Stimulated activated naive CD8-positive, alpha-beta T cell treated with anti-CD3 and anti-CD28 coated beads, Interleukin-15, amount 100 ng/mL, for 72 hours (primary cell): Measurements from ENCODE around the gene PHACTR2.
"Not testable (repeated sequence)": the region's sequence is repeated elsewhere in the genome, so short reads cannot be mapped to it uniquely, and the experiment has no call there.

Experiments
- ATAC-seq: fragments of 150-1000 bp; cut with Tn5 transposase; 2 replicates; pipeline ENCODE4 v1.10.0; 2021; ENCODE audit warnings: mild to moderate bottlenecking, moderate library complexity
- DNase-seq, 2 donors: peaks; one replicate each; pipeline ENCODE4 v3.0.0; 2021 to 2022
- H3K27ac Mint-ChIP-seq, 2 donors: one replicate each; pipeline ENCODE4 v1.8.0; 2022; ENCODE audit warnings: mild to moderate bottlenecking in 2 of 2, mixed read lengths in 2 of 2, moderate library complexity in 2 of 2
- H3K27me3 Mint-ChIP-seq: one replicate; pipeline ENCODE4 v1.8.0; 2022; ENCODE audit warnings: mixed read lengths
- H3K4me1 Mint-ChIP-seq: one replicate; pipeline ENCODE4 v1.8.0; 2022; ENCODE audit warnings: mild to moderate bottlenecking, mixed read lengths
- H3K4me3 Mint-ChIP-seq, 2 donors: one replicate each; pipeline ENCODE4 v1.8.0; 2022; ENCODE audit warnings: mild to moderate bottlenecking in 2 of 2, mixed read lengths in 2 of 2, moderate library complexity in 1 of 2
- H3K9me3 Mint-ChIP-seq, 2 donors: one replicate each; pipeline ENCODE4 v1.8.0; 2022; ENCODE audit warnings: mixed read lengths in 2 of 2

The PHACTR2 gene

DNA sequence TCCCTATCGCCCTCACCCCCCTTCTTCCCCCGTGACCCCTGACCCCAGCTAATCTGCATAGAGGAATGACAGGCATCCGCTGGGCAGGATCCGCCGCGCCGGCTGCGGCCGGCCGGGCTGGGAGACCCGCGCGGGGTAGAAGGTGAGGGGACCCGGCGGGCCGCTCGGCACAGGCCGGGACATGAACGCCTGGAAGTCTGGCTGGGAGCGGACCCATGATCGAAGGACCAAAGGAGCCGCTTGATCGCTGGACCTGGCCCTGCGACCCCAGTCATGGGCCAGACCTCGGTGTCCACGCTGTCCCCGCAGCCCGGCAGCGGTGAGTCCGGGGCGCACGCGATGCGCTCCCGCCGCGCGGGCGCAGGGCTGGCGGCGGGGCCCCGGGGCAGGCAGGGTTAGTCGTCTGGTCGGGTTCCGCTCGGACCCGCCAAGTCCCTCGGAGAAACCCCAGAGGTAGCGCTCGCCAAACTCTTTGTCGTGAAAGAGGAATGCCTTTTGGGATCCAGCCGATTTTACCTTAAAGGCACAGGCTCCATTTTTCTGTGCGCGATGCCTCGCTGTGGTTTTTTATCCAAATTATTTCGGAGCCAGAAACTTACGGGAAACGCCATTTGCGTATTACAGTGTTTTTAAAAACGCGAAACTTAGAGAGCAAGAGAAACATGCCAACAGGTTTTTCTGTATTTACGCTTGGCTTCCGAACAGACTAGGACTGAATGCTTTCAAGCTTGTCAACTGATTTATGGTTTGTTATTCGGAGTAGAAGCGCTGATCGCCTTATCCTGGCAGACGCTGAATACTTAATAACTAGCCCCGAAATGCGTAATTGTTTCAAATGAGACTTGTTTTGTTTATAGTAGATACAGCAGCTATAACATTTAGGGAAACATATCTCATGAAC lies at the start of gene PHACTR2:
Gene PHACTR2, plus strand, starts transcription at position 75 of the 901 bp plus-strand sequence. Its CDS starts 199 bp downstream, at position 274.
- Mint-ChIP-seq H3K27ac (peak within 1 kb of the TSS in 1 of 2 donors; percentile 57), H3K4me1 (peaks cover 11% of the 10 kb centered on the region), H3K4me3 (peak within 1 kb of the TSS; percentile 79 to 86), H3K27me3 (peaks cover 52% of the 10 kb centered on the region), H3K9me3 (peaks cover 5 to 16% of the 10 kb centered on the region in 2 donors)
- peak; percentile 94 for ATAC-seq
- peak; percentile 41 to 56 for DNase-seq

DNA sequence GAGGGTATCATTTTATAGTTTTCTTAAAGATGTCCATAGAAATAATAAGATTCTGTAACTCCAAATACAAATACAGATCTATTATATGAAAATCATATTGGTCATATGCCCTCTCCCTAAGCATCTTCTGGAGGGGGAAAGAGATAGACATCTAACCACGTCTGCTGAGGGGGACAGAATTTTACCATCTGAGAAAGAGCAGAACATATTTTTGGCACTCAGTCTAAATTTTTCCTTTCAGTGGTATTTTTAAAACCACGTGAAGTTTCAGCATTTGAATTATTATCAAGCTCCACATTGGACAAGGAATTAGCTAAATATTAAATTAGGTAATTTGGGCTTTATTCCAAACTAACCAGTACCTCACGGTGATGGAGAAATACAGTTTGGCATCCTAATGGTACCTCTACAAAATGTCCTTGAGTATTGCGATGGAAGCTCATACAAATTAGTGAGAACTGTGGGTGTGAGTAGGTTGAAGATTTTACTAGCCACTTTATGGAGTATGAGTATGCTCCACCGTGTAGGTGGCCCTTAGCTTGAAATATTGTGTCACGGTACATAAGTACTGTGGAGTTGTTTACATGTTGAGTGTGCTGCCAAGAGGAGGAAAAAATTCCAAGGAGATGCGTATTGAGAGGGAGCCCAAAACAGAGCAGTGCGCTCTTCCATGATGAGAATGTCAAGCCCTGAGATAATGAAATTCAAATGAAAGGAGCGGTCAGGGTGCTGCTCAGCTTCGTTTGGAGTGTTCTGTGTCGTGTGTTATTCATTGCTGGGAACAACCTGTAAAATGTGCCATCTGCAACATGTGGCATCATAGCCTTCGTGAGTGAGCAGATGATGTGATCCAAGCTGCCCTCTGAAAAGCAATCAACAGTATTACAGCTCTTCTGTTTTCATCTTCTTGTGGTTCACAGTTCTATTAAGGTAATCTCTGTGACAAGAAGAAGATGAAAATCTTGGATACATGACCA lies 48.4 kb upstream of the PHACTR2 start:
- DNase-seq (no peak), ATAC-seq (no peak)
- Mint-ChIP-seq H3K9me3 (no peaks in the 10 kb centered on the region), H3K27me3 (no peaks in the 10 kb centered on the region), H3K4me3 (no peak overlapping the region), H3K27ac (no peak overlapping the region), H3K4me1 (peaks cover 28% of the 10 kb centered on the region)

DNA sequence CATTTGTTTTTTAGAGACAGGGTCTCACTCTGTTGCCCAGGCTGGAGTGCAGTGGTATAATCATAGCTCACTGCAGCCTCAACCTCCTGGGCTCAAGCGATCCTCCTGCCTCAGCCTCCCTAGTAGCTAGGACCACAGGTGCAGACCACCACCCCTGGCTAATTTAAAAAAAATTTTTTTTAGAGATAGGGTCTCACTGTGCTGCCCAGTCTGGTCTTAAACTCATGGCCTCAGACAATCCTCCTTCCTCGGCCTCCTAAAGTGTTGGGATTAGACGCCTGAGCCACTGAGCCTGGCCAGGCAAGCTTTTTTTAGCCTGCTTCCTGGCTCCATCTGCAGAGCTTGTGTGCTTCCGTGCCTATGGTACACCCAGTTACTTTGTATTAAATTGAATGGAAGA lies 46.6 kb upstream of the PHACTR2 start:
- DNase-seq, H3K27me3 Mint-ChIP-seq, H3K4me3 Mint-ChIP-seq, H3K9me3 Mint-ChIP-seq, H3K27ac Mint-ChIP-seq, ATAC-seq: not testable (repeated sequence)
- peaks cover 23% of the 10 kb centered on the region for H3K4me1 Mint-ChIP-seq

DNA sequence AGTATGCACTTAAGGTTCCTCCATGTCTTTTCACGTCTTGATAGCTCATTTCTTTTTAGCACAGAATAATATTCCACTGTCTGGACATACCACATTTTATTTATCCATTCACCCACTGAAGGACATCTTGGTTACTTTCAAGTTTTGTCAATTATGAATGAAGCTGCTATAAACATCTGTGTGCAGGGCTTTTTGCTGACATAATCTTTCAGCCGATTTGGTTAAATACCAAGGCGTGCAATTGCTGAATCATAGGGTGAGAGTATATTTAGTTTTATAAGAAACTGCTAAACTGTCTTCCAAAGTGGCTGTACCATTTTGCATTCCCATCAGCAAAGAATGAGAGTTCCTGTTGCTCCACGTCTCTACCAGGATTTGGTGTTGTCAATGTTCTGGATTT lies 44.9 kb upstream of the PHACTR2 start:
- H3K27me3 Mint-ChIP-seq = no peaks in the 10 kb centered on the region
- ATAC-seq = no peak
- DNase-seq = no peak

DNA sequence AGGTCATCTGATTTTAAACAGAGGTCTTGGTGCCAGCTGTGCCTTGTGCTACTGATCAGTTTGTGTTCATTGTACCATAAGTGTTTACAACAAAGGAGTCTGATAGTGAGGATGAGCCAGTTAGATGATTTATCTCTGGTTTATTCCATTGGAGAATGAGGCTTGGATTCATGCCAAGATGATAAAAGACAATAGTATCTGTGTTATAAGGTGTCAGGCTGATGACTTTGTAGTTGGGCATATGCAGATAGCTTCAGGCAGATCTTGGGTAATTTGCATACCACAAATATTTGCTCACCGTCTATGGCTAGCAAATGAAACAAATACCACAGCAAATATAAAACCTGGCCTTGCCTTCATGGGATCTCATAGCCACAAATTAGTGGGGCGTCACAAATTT lies 43.3 kb upstream of the PHACTR2 start:
- no peaks in the 10 kb centered on the region for H3K27me3 Mint-ChIP-seq
- peaks cover 4% of the 10 kb centered on the region for H3K4me1 Mint-ChIP-seq
- no peak overlapping the region for H3K27ac Mint-ChIP-seq
- DNase-seq (no peak), ATAC-seq (no peak)
- no peak overlapping the region for H3K4me3 Mint-ChIP-seq
- H3K9me3 Mint-ChIP-seq = no peaks in the 10 kb centered on the region

More for the DNA sequence above, 44.9 kb upstream of the PHACTR2 start:
- Mint-ChIP-seq H3K4me1 (peaks cover 20% of the 10 kb centered on the region), H3K4me3 (no peak overlapping the region), H3K9me3 (no peaks in the 10 kb centered on the region), H3K27ac (no peak overlapping the region)

DNA sequence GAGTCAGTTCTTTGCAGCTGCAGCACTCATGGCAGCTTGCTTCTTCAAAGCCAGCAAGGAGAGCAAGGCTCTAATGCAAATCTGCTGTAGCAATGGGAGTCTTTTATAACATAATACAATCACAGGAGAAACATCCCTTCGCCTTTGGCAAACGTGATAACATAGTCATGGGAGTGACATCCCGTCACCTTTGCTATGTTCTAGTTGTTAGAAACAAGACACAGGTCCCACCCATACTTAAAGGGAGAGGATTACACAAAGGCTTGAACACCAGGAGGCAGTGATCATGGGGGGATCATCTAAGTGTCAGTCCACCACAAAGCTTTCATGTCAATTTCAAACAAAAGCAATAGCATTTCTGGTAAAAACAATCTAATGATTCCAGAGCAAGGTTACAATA lies 40.1 kb upstream of the PHACTR2 start:
- DNase-seq (no peak), ATAC-seq (no peak)
- Mint-ChIP-seq H3K27ac (no peak overlapping the region), H3K4me1 (no peaks in the 10 kb centered on the region), H3K9me3 (no peaks in the 10 kb centered on the region), H3K27me3 (no peaks in the 10 kb centered on the region), H3K4me3 (no peak overlapping the region)

DNA sequence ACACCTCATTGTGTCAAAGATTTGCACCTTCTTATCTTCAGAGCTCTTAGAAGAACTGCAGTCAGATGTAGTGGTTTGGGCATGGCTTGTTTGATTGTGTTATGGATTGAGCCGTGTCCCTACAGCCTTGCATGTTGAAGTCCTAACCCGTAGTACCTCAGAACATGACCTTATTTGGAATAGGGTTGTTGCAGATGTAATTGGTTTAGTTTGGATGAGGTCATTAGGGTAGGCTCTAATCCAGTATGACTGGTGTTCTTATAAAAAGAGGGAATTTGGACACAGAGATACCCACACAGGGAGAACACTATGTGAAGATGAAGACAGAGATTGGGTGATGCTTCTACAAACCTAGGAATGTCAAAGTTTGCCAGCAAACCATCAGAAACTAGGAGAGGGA lies 35.4 kb upstream of the PHACTR2 start:
- H3K27me3 Mint-ChIP-seq = no peaks in the 10 kb centered on the region
- no peak overlapping the region for H3K27ac Mint-ChIP-seq
- H3K4me3 Mint-ChIP-seq = no peak overlapping the region
- H3K9me3 Mint-ChIP-seq = no peaks in the 10 kb centered on the region
- peaks cover 12% of the 10 kb centered on the region for H3K4me1 Mint-ChIP-seq
- DNase-seq = no peak
- ATAC-seq = no peak

DNA sequence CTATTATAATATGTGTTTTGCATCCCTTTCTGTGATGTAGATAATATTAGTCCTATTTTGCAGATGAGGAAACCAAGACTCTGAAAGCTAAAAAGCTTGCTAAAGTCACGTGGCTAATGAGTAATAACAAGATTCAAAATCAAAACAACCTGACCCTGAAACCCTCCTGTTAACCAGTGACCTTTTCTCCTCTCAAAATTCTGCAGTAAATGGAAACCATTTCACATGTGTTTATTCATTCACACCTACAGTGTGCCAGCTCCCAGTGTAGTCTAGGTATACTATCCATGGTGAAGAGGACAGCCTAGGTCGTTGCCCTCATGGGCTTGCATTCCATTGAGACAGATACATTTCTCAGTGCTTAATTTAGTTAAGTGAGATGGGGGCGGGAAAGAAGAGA lies 30.6 kb upstream of the PHACTR2 start:
- Mint-ChIP-seq H3K4me1 (peaks cover 25% of the 10 kb centered on the region), H3K4me3 (peak overlapping the region; percentile 7 to 38), H3K9me3 (peaks cover 0 to 7% of the 10 kb centered on the region in 2 donors), H3K27ac (peak overlapping the region in 1 of 2 donors; percentile 67), H3K27me3 (no peaks in the 10 kb centered on the region)
- ATAC-seq (peak; percentile 89), DNase-seq (peak; percentile 10 to 12)

DNA sequence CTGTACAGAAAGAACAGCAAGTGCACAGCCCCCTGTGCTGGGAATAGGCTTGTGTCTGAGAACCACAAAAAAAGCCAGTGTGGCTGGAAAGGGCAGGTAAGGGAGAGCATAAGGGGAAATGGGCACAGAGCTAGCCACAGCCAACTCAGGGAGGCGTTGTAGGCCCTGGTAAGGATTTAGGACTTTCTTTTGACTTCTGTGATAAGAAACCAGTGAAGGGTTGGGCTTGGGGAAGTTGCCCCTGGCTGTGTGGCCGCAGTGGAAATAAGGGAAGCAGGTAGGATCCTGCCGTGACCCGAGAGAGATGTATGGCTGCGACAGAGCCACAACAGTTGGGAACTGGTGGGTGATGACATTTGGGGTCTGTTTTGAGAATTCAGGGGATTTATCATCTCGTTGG lies 30.0 kb upstream of the PHACTR2 start:
- peaks cover 0 to 7% of the 10 kb centered on the region in 2 donors for H3K9me3 Mint-ChIP-seq
- DNase-seq (no peak), ATAC-seq (peak; percentile 26)
- no peaks in the 10 kb centered on the region for H3K27me3 Mint-ChIP-seq
- peak overlapping the region; percentile 7 to 38 for H3K4me3 Mint-ChIP-seq
- H3K4me1 Mint-ChIP-seq = peaks cover 25% of the 10 kb centered on the region
- peak overlapping the region; percentile 13 to 67 for H3K27ac Mint-ChIP-seq

DNA sequence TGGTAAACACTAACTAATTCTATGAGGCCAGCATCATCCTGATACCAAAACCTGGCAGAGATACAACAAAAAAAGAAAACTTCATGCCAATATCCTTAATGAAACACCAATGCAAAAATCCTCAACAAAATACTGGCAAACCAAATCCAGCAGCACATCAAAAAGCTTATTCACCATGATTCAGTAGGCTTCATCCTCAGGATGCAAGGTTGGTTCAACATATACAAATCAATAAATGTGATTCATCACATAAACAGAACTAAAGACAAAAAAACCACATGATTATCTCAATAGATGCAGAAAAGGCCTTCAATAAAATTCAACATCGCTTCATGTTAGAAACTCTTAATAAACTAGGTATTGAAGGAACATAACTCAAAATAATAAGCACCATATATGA lies 28.4 kb upstream of the PHACTR2 start:
- not testable (repeated sequence) for H3K4me3 Mint-ChIP-seq, H3K27ac Mint-ChIP-seq, H3K27me3 Mint-ChIP-seq, H3K9me3 Mint-ChIP-seq, ATAC-seq, DNase-seq
- H3K4me1 Mint-ChIP-seq = peaks cover 25% of the 10 kb centered on the region

DNA sequence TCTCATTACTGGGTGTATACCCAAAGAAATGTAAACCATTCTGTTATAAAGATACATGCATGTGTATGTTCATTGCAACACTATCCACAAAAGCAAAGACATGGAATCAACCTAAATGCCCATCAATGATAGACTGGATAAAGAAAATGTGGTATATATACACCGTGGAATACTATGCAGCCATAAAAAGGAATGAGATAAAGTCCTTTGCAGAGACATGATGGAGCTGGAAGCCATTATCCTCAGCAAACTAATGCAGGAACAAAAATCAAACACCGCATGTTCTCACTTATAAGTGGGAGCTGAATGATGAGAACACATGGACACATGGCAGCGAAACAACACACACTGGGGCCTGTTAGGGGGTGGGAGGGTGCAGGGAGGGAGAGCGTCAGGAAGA lies 26.4 kb upstream of the PHACTR2 start:
- H3K9me3 Mint-ChIP-seq, H3K4me3 Mint-ChIP-seq, DNase-seq, H3K27me3 Mint-ChIP-seq, ATAC-seq, H3K27ac Mint-ChIP-seq: not testable (repeated sequence)
- H3K4me1 Mint-ChIP-seq = peaks cover 24% of the 10 kb centered on the region

DNA sequence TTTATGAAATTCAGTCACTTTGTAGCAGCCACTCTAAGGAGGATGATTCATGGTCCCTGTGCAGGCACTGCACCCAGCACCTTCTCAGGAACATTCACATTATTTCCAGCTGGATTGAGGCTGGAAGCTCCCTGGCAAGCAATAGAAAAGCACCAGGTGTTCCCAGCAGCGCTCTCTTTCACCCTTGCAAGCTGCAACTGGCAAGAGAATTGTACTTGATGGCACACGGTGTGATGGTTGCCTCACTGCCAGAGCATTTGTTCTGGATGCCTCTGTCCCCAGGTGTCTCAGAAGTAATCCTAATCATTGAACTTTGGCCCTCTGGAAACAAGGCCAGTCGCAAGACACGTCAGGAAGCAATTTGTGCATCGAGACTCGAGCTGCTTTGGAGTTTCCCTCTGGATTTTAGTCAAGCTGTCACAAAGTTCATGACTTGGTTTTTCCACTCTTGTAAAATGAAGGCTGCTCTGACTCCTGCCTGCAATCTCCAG lies 24.9 kb upstream of the PHACTR2 start:
- no peak for ATAC-seq
- Mint-ChIP-seq H3K4me1 (peaks cover 9% of the 10 kb centered on the region), H3K4me3 (no peak overlapping the region), H3K27me3 (no peaks in the 10 kb centered on the region), H3K9me3 (peaks cover 0 to 15% of the 10 kb centered on the region in 2 donors), H3K27ac (no peak overlapping the region)
- no peak for DNase-seq

DNA sequence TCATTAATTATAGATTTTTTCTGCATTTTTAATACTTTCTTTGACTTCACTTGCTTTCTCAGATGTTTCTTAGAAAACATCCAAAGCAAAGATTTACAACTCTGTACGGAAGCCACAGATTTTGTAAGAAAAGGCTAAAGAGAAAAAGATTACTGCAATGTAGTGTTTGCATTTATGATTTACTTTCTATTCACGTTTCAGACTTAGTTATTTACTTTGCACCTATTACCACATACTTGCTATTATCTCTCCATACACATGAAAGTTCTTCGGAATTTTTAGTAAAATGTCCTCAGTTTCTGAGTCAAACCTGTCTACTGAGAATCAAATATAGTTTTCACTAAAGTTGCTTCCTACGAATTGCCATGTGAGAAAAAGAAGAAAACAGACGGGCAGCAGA lies 22.2 kb upstream of the PHACTR2 start:
- H3K27ac Mint-ChIP-seq = no peak overlapping the region
- no peak overlapping the region for H3K4me3 Mint-ChIP-seq
- H3K27me3 Mint-ChIP-seq = no peaks in the 10 kb centered on the region
- no peak for ATAC-seq
- H3K4me1 Mint-ChIP-seq = no peaks in the 10 kb centered on the region
- peaks cover 11 to 20% of the 10 kb centered on the region in 2 donors for H3K9me3 Mint-ChIP-seq
- DNase-seq = no peak

DNA sequence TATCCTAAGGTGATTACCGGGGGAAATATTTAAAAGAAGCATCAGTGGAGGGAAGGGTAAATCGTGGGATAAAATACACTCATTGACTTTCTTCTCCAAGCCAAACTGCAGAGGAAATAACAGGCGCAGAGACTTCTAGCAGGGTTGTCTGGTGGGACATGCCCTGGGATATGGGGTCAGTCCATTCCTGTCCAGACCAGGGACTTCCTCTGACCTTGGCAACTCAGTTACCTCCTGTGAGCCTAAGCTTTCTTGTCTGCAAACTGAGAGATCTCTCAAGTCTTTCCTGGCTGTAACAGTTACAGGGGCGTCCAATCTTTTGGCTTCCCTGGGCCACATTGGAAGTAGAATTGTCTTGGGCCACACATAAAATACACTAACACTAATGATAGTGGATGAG lies 21.7 kb upstream of the PHACTR2 start:
- no peak for ATAC-seq
- Mint-ChIP-seq H3K27me3 (no peaks in the 10 kb centered on the region), H3K4me3 (no peak overlapping the region), H3K4me1 (no peaks in the 10 kb centered on the region), H3K27ac (no peak overlapping the region), H3K9me3 (peaks cover 13 to 22% of the 10 kb centered on the region in 2 donors)
- DNase-seq = no peak

DNA sequence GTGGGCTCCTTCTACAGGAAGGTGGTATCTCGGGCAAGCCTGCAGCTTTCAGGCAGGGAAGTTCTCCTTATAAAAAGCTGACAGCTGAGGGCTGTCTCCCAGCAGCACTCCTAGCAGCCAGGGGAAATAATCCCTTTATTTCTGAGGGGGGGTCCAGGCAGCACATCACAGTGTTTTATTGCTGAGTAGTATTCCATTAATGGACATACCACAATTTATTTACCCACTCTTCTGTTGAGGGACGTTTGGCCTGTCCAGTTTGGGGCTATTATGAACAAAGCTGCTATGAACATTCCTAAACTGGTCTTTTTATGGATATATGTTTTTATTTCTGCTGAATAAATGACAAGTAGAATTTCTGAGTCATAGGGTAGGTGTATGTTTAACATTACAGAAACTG lies 20.0 kb upstream of the PHACTR2 start:
- Mint-ChIP-seq H3K4me1 (no peaks in the 10 kb centered on the region), H3K27me3 (no peaks in the 10 kb centered on the region), H3K4me3 (no peak overlapping the region), H3K9me3 (peaks cover 13 to 22% of the 10 kb centered on the region in 2 donors), H3K27ac (no peak overlapping the region)
- DNase-seq = no peak
- ATAC-seq = no peak
